A549 (cell line): ENCODE data around the gene THADA.

ENCODE experiments used
- BHLHE40 ChIP-seq: IDR thresholded peaks from 2 replicates; pipeline ENCODE4 v1.6.1; 2012; ENCODE audit warnings: low read depth, low read length, inconsistent platforms
- CEBPB ChIP-seq, 2 experiments: fragments of >200 bp in 1 of 2; sonication (Bioruptor Twin) in 1 of 2; formaldehyde crosslinking in 1 of 2; IDR thresholded peaks; 2 replicates each; pipeline ENCODE4 v1.6.1; 2012 to 2016
- CHD2 ChIP-seq: fragments of 150-350 bp; IDR thresholded peaks from 2 replicates; pipeline ENCODE4 v1.6.1; 2014; ENCODE audit warnings: low read length; ENCODE audit not compliant: partially characterized antibody
- EP300 ChIP-seq, 2 experiments: fragments of >200 bp; sonication (Bioruptor Twin); formaldehyde crosslinking; IDR thresholded peaks; 2 replicates in 1 of 2; 3 replicates in 1 of 2; pipeline ENCODE4 v1.6.1; 2016 to 2017
- KDM5A ChIP-seq: fragments of 200-600 bp; sonication (generic); IDR thresholded peaks from 2 replicates; pipeline ENCODE4 v1.6.1; 2016; ENCODE audit warnings: antibody characterized with exemption, mild to moderate bottlenecking
- NFE2L2 ChIP-seq: fragments of 150-350 bp; conservative IDR thresholded peaks from 2 replicates; pipeline ENCODE4 v1.6.1; 2014; ENCODE audit warnings: low read length
- RNF2 ChIP-seq: fragments of 200-600 bp; sonication (generic); IDR thresholded peaks from 2 replicates; pipeline ENCODE4 v1.6.1; 2016; ENCODE audit warnings: low read depth, mild to moderate bottlenecking, antibody characterized with exemption, moderate library complexity, borderline replicate concordance
- SMC3 ChIP-seq: fragments of >200 bp; sonication (Bioruptor Twin); formaldehyde crosslinking; IDR thresholded peaks from 3 replicates; pipeline ENCODE4 v1.6.1; 2018; ENCODE audit warnings: inconsistent platforms
- SREBF2 ChIP-seq: fragments of 450-650 bp; IDR thresholded peaks from 2 replicates; pipeline ENCODE4 v1.6.1; 2014; ENCODE audit warnings: mild to moderate bottlenecking, moderate library complexity
- TF ChIP-seq, protein P1 (sequence below): fragments of >200 bp; sonication (Bioruptor Twin); formaldehyde crosslinking; IDR thresholded peaks from 3 replicates; pipeline ENCODE4 v1.5.1; 2016
- TF ChIP-seq, protein P2 (sequence below): IDR thresholded peaks from 2 replicates; pipeline ENCODE4 v1.6.1; 2012
- TF ChIP-seq, protein P3 (sequence below): IDR thresholded peaks from 2 replicates; pipeline ENCODE4 v1.6.1; 2012
- TF ChIP-seq, protein P4 (sequence below): fragments of 200-600 bp; sonication (generic); IDR thresholded peaks from 2 replicates; pipeline ENCODE4 v1.6.1; 2016; ENCODE audit warnings: antibody characterized with exemption, mild to moderate bottlenecking, moderate library complexity

DNA sequence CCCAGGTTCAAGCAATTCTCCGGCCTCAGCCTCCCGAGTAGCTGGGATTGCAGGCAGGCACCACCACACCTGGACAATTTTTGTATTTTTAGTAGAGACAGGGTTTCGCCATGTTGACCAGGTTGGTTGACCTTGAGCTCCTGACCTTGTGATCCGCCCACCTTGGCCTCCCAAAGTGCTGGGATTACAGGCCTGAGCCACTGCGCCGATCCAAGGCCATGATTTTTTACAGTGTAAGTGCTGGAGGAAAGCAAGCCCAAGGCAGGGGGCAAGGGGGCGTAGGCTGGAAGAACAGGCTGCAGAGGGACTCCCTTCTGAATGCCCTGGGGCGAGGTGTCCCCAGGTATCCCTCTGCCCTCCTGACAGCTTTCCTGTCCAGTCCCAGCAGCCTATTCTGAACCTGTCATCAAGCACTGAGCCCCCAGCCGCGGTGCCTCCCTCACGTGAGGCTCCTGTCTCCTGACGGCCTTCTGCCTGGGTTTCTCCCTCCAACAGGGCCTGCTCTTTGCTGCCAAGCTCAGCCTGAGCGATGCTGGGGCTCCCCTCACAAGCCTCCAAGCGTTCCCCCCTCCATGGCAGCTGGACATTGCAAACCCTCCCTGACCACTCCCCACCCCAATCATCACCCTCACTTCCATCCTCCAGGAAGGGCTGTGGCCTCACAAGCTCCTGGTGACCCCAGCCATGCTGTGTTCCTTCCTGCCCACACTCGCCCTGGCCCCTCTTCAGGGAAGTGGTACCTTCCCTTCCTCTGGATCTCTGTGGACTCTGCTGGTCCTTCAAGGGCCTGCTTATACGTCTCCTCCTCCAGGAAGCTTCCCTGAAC, 407.1 kb downstream of the THADA start:
- TF ChIP-seq SREBF2 (no peak), EP300 (IDR thresholded peaks at IDR 0.05) (no peak), RNF2 (no peak), BHLHE40 (no peak), KDM5A (no peak), CHD2 (no peak), CEBPB (IDR thresholded peaks at IDR 0.05) (no peak), NFE2L2 (no peak), SMC3 (no peak)
- TF ChIP-seq, protein P1, sequence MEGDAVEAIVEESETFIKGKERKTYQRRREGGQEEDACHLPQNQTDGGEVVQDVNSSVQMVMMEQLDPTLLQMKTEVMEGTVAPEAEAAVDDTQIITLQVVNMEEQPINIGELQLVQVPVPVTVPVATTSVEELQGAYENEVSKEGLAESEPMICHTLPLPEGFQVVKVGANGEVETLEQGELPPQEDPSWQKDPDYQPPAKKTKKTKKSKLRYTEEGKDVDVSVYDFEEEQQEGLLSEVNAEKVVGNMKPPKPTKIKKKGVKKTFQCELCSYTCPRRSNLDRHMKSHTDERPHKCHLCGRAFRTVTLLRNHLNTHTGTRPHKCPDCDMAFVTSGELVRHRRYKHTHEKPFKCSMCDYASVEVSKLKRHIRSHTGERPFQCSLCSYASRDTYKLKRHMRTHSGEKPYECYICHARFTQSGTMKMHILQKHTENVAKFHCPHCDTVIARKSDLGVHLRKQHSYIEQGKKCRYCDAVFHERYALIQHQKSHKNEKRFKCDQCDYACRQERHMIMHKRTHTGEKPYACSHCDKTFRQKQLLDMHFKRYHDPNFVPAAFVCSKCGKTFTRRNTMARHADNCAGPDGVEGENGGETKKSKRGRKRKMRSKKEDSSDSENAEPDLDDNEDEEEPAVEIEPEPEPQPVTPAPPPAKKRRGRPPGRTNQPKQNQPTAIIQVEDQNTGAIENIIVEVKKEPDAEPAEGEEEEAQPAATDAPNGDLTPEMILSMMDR: no peak
- TF ChIP-seq, protein P2, sequence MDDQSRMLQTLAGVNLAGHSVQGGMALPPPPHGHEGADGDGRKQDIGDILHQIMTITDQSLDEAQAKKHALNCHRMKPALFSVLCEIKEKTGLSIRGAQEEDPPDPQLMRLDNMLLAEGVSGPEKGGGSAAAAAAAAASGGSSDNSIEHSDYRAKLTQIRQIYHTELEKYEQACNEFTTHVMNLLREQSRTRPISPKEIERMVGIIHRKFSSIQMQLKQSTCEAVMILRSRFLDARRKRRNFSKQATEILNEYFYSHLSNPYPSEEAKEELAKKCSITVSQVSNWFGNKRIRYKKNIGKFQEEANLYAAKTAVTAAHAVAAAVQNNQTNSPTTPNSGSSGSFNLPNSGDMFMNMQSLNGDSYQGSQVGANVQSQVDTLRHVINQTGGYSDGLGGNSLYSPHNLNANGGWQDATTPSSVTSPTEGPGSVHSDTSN: no peak
- TF ChIP-seq, protein P3, sequence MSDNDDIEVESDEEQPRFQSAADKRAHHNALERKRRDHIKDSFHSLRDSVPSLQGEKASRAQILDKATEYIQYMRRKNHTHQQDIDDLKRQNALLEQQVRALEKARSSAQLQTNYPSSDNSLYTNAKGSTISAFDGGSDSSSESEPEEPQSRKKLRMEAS: no peak
- TF ChIP-seq, protein P4, sequence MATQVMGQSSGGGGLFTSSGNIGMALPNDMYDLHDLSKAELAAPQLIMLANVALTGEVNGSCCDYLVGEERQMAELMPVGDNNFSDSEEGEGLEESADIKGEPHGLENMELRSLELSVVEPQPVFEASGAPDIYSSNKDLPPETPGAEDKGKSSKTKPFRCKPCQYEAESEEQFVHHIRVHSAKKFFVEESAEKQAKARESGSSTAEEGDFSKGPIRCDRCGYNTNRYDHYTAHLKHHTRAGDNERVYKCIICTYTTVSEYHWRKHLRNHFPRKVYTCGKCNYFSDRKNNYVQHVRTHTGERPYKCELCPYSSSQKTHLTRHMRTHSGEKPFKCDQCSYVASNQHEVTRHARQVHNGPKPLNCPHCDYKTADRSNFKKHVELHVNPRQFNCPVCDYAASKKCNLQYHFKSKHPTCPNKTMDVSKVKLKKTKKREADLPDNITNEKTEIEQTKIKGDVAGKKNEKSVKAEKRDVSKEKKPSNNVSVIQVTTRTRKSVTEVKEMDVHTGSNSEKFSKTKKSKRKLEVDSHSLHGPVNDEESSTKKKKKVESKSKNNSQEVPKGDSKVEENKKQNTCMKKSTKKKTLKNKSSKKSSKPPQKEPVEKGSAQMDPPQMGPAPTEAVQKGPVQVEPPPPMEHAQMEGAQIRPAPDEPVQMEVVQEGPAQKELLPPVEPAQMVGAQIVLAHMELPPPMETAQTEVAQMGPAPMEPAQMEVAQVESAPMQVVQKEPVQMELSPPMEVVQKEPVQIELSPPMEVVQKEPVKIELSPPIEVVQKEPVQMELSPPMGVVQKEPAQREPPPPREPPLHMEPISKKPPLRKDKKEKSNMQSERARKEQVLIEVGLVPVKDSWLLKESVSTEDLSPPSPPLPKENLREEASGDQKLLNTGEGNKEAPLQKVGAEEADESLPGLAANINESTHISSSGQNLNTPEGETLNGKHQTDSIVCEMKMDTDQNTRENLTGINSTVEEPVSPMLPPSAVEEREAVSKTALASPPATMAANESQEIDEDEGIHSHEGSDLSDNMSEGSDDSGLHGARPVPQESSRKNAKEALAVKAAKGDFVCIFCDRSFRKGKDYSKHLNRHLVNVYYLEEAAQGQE: no peak
